Mesenchymal stem cell (in vitro differentiated cells and primary cell): Measurements from ENCODE around the gene KAT6B.

Experiments used
- DNase-seq: peaks from one replicate; pipeline ENCODE4 v3.0.0-alpha.2; 2013
- H2AFZ ChIP-seq: one replicate; pipeline ENCODE4 v1.6.1; 2013; ENCODE audit warnings: low read depth, mild to moderate bottlenecking, control low read depth, inconsistent platforms, low read length, moderate library complexity
- H2AK5ac ChIP-seq: 2 replicates; pipeline ENCODE4 v1.6.1; 2013; ENCODE audit warnings: low read length, moderate library complexity, mild to moderate bottlenecking, inconsistent platforms; ENCODE audit not compliant: severe bottlenecking
- H2BK120ac ChIP-seq: one replicate; pipeline ENCODE4 v1.6.1; 2013; ENCODE audit warnings: low read depth, mild to moderate bottlenecking, inconsistent platforms, low read length, moderate library complexity
- H2BK12ac ChIP-seq, 2 experiments: one replicate each; pipeline ENCODE4 v1.6.1; 2013; ENCODE audit warnings: inconsistent platforms in 2 of 2, low read length in 2 of 2, mild to moderate bottlenecking in 2 of 2, moderate library complexity in 2 of 2, control low read depth in 1 of 2
- H2BK15ac ChIP-seq: one replicate; pipeline ENCODE4 v1.6.1; 2013; ENCODE audit warnings: mild to moderate bottlenecking, low read depth, inconsistent platforms; ENCODE audit not compliant: poor library complexity, severe bottlenecking
- H2BK5ac ChIP-seq: 2 replicates; pipeline ENCODE4 v1.6.1; 2013; ENCODE audit warnings: low read depth, mild to moderate bottlenecking, low read length, control low read depth, inconsistent platforms; ENCODE audit not compliant: poor library complexity, severe bottlenecking
- H3K14ac ChIP-seq, 2 experiments: one replicate each; pipeline ENCODE4 v1.6.1; 2013; ENCODE audit warnings: inconsistent platforms in 2 of 2, low read length in 2 of 2, control low read depth in 1 of 2, mild to moderate bottlenecking in 1 of 2, moderate library complexity in 1 of 2
- H3K18ac ChIP-seq, 2 experiments: one replicate each; pipeline ENCODE4 v1.6.1; 2013; ENCODE audit warnings: inconsistent platforms in 2 of 2, low read length in 2 of 2, control low read depth in 1 of 2, low read depth in 1 of 2, mild to moderate bottlenecking in 1 of 2
- H3K23ac ChIP-seq, 2 experiments: one replicate each; pipeline ENCODE4 v1.6.1; 2013; ENCODE audit warnings: inconsistent platforms in 2 of 2, low read length in 2 of 2, mild to moderate bottlenecking in 2 of 2, moderate library complexity in 2 of 2, control low read depth in 1 of 2
- H3K27ac ChIP-seq: 2 replicates; pipeline ENCODE4 v1.5.1; 2013; ENCODE audit warnings: mild to moderate bottlenecking, moderate library complexity, low read length, control low read depth, inconsistent platforms; ENCODE audit not compliant: poor library complexity, severe bottlenecking
- H3K27me3 ChIP-seq, 2 experiments: 2 replicates each; pipeline versions ENCODE4 v1.6.1 to v1.7.0; 2013; ENCODE audit warnings: low read length in 2 of 2, mild to moderate bottlenecking in 2 of 2, moderate library complexity in 2 of 2, control low read depth in 1 of 2, inconsistent platforms in 1 of 2; ENCODE audit not compliant: control insufficient read depth in 1 of 2, insufficient read depth in 1 of 2
- H3K36me3 ChIP-seq, 2 experiments: 2 replicates each; pipeline versions ENCODE4 v1.6.1 to v1.7.0; 2013; ENCODE audit warnings: low read length in 2 of 2, control low read depth in 1 of 2, inconsistent platforms in 1 of 2, low read depth in 1 of 2, mild to moderate bottlenecking in 1 of 2; ENCODE audit not compliant: insufficient read depth in 2 of 2, control insufficient read depth in 1 of 2
- H3K4ac ChIP-seq, 2 experiments: one replicate each; pipeline ENCODE4 v1.6.1; 2013; ENCODE audit warnings: inconsistent platforms in 2 of 2, low read length in 2 of 2, mild to moderate bottlenecking in 2 of 2, moderate library complexity in 2 of 2, control low read depth in 1 of 2, low read depth in 1 of 2
- H3K4me1 ChIP-seq: 2 replicates; pipeline ENCODE4 v1.6.1; 2013; ENCODE audit warnings: low read depth, low read length, control low read depth; ENCODE audit not compliant: control insufficient read depth, insufficient read depth
- H3K4me2 ChIP-seq: 2 replicates; pipeline ENCODE4 v1.6.1; 2013; ENCODE audit warnings: low read length, mild to moderate bottlenecking, inconsistent platforms; ENCODE audit not compliant: poor library complexity, severe bottlenecking
- H3K4me3 ChIP-seq, 2 experiments: 2 replicates each; pipeline versions ENCODE4 v1.5.1 to v1.7.0; 2013; ENCODE audit warnings: low read length in 2 of 2, mild to moderate bottlenecking in 2 of 2, control low read depth in 1 of 2, low read depth in 1 of 2; ENCODE audit not compliant: insufficient read depth in 1 of 2
- H3K79me1 ChIP-seq: replicated peaks from 2 replicates; pipeline ENCODE4 v1.6.1; 2013; ENCODE audit warnings: mild to moderate bottlenecking, control low read depth, low read length, inconsistent platforms; ENCODE audit not compliant: poor library complexity, severe bottlenecking
- H3K9ac ChIP-seq: 2 replicates; pipeline ENCODE4 v1.7.0; 2013; ENCODE audit warnings: mild to moderate bottlenecking, low read length, moderate library complexity
- H3K9me3 ChIP-seq: 2 replicates; pipeline ENCODE4 v1.7.0; 2013; ENCODE audit warnings: mild to moderate bottlenecking, low read length; ENCODE audit not compliant: control insufficient read depth
- H4K8ac ChIP-seq: one replicate; pipeline ENCODE4 v1.6.1; 2013; ENCODE audit warnings: inconsistent platforms, mild to moderate bottlenecking, low read length, moderate library complexity
- H4K91ac ChIP-seq: one replicate; pipeline ENCODE4 v1.6.1; 2013; ENCODE audit warnings: mild to moderate bottlenecking, low read length, inconsistent platforms
- WGBS: methylation state at CpG from one replicate; pipeline ENCODE4 v1.1.7; 2013; ENCODE audit warnings: mixed read lengths; 5-methylcytosine and 5-hydroxymethylcytosine counted together

The KAT6B gene

DNA sequence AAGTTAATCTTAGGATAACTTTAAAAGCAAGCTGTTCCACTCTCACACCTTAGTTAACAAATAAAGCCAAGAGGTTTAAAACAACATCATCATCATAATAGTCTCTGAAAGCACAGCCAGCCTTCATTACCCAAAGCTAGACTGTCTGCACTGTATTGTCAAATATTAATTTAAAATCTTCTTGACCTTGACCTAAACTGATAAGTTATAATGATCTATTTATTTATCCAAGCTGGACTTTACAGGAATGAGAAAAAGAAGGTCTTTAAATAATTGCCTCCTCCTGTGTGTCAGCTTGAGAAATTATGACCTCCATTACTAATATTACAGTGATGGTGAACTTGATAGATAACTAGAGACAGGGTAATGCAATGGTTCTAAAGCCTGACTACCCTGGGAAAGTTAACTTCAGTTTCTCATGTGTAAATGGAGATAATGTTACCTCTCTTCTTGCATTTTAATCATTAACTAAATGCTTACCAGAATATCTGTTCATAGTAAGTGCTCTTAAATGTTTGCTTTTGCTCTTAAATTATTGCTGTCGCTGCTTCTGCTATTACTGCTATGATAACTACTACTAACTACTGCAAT, 111.0 kb downstream of the KAT6B start:
- Histone ChIP-seq H4K8ac (no peak overlapping the region), H4K91ac (no peak overlapping the region), H3K23ac (no peak overlapping the region), H3K4ac (no peak overlapping the region), H2BK120ac (no peak overlapping the region), H2AFZ (no peak overlapping the region), H2BK15ac (no peak overlapping the region), H3K18ac (no peak overlapping the region), H3K4me1 (peaks cover 4% of the 10 kb centered on the region), H3K4me3 (no peak overlapping the region), H3K36me3 (no peaks in the 10 kb centered on the region), H3K9ac (no peak overlapping the region), H2AK5ac (no peak overlapping the region), H3K27ac (peak overlapping the region; percentile 35), H2BK5ac (no peak overlapping the region), H3K14ac (no peak overlapping the region), H3K27me3 (no peaks in the 10 kb centered on the region), H3K79me1 (peaks cover 24% of the 10 kb centered on the region), H3K4me2 (peak overlapping the region; percentile 16), H2BK12ac (no peak overlapping the region), H3K9me3 (no peaks in the 10 kb centered on the region)
- no peak for DNase-seq
- 93% methylated on average over 1 of the region's 1 CpG for WGBS

DNA sequence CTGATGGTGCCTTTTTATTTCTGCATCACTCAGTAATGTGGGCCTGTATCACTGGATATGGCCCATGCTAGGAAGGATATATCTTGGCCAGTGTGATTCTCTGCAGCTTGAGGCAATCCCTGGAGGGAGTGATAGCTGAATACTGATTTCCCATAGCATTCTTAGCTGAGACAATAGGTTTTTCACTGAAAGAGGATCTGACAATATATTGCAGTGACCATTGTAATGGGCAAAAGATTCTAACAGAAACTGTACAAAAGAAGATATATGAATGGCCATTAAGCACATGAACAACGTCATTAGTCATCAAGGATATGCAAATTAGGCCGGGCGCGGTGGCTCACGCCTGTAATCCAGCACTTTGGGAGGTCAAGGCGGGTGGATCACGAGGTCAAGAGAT, 117.8 kb downstream of the KAT6B start:
- WGBS, result 91% methylated on average over 6 of the region's 7 CpGs
- no peak overlapping the region for H2BK120ac ChIP-seq

DNA sequence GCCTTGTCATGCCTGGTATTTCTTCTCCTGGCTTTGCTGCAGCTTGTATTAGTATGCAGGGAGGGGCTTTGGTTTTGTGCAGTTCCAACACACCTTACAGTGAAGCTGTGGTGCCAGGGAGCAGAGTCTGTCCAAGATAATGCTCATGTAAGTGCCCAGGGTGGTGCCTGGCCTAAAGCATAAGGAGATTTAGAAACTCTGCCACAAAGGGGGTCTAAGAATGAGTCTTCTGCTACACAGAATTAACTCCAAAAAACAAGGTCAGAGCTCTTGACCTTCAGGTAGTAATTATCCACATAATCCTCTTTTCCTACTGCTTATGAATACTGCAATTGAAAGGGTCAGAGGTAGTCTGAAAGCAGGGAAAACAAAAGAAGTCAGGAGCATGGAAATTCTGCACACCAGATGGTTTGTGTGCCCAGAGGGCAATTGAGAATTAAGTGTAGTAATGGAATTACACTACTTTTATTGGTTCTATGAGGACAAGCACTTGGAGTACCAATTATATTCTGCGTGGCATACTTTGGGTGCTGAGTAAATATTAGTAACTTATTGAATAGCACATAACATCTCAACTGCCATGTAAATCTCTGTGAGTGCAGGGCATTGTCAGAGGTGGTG, 121.5 kb downstream of the KAT6B start:
- H3K9ac ChIP-seq, result no peak overlapping the region
- H2AK5ac ChIP-seq, result no peak overlapping the region
- no peaks in the 10 kb centered on the region for H3K4me1 ChIP-seq
- H3K36me3 ChIP-seq, result no peaks in the 10 kb centered on the region
- no peak overlapping the region for H2BK120ac ChIP-seq
- H2AFZ ChIP-seq, result no peak overlapping the region
- no peak overlapping the region for H3K18ac ChIP-seq
- no peak for DNase-seq
- H4K91ac ChIP-seq, result no peak overlapping the region
- H3K23ac ChIP-seq, result no peak overlapping the region
- no peak overlapping the region for H3K4ac ChIP-seq
- H2BK5ac ChIP-seq, result no peak overlapping the region
- H2BK15ac ChIP-seq, result no peak overlapping the region
- H3K27ac ChIP-seq, result no peak overlapping the region
- H2BK12ac ChIP-seq, result no peak overlapping the region
- H3K27me3 ChIP-seq, result no peaks in the 10 kb centered on the region
- H3K4me3 ChIP-seq, result no peak overlapping the region
- peaks cover 17% of the 10 kb centered on the region for H3K79me1 ChIP-seq
- H3K4me2 ChIP-seq, result no peak overlapping the region
- H3K14ac ChIP-seq, result no peak overlapping the region
- no peak overlapping the region for H4K8ac ChIP-seq
- H3K9me3 ChIP-seq, result no peaks in the 10 kb centered on the region
- no CpG with 5 or more reads among the region's 1 CpG for WGBS

More for the DNA sequence above, 117.8 kb downstream of the KAT6B start:
- no peaks in the 10 kb centered on the region for H3K27me3 ChIP-seq
- no peak overlapping the region for H3K4me3 ChIP-seq
- no peaks in the 10 kb centered on the region for H3K36me3 ChIP-seq
- H3K27ac ChIP-seq, result no peak overlapping the region
- no peak overlapping the region for H3K23ac ChIP-seq
- H3K9ac ChIP-seq, result no peak overlapping the region
- no peak overlapping the region for H3K18ac ChIP-seq
- H3K4me1 ChIP-seq, result peaks cover 2% of the 10 kb centered on the region
- H3K4ac ChIP-seq, result no peak overlapping the region
- no peaks in the 10 kb centered on the region for H3K9me3 ChIP-seq
- no peak overlapping the region for H2AK5ac ChIP-seq
- no peak overlapping the region for H3K14ac ChIP-seq
- H2BK12ac ChIP-seq, result no peak overlapping the region
- no peak overlapping the region for H2BK5ac ChIP-seq
- no peak for DNase-seq
- no peak overlapping the region for H2BK15ac ChIP-seq
- no peak overlapping the region for H3K4me2 ChIP-seq
- H4K8ac ChIP-seq, result no peak overlapping the region
- H2AFZ ChIP-seq, result no peak overlapping the region
- peaks cover 15% of the 10 kb centered on the region for H3K79me1 ChIP-seq
- no peak overlapping the region for H4K91ac ChIP-seq

DNA sequence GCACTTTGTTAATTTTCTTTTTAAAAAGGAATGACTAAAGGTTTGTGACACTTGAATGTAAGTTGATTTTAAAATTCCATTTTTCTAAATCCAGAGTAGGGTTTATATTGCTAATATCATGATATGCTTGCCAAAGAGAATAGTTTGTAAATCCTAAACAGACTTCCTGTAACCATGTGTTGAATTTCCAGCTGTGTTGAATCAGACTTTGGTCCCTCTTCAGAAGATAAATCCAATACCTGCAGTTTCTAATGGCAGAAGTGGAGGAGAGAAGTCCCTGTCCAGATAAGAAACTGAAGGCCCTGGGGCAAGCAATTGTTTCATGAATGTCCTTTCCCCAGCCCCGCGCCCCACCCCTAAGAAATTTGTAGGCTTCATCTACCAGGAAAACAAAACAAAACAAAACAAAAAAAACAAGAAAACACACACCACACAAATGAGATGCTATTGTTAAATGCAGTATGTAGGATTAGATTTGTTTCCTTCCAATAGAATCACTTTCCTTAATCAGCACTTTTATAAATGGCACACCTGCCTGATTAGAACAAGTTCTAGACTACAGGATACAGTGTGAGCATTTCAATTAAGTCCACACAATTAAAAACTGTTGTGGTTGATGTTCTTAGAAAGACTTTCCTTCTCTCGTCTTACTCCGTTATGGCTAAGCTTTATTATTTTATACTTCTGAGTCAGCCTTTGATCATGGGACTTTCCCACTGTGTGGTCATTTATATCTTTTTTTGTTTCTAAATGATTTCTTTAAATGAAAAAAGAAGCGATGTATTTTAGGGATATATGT, 122.8 kb downstream of the KAT6B start:
- Histone ChIP-seq H3K4me1 (no peaks in the 10 kb centered on the region), H3K23ac (no peak overlapping the region), H2AK5ac (no peak overlapping the region), H3K9ac (peak overlapping the region; percentile 50), H3K9me3 (no peaks in the 10 kb centered on the region), H3K4me3 (peak overlapping the region in 1 of 2 experiments; percentile 54), H3K14ac (no peak overlapping the region), H2BK120ac (no peak overlapping the region), H3K4ac (no peak overlapping the region), H3K18ac (no peak overlapping the region), H3K4me2 (no peak overlapping the region), H2AFZ (no peak overlapping the region), H4K8ac (no peak overlapping the region), H2BK12ac (no peak overlapping the region), H4K91ac (no peak overlapping the region), H3K27ac (no peak overlapping the region), H2BK15ac (no peak overlapping the region), H3K79me1 (peaks cover 16% of the 10 kb centered on the region), H3K36me3 (no peaks in the 10 kb centered on the region), H2BK5ac (no peak overlapping the region), H3K27me3 (no peaks in the 10 kb centered on the region)
- WGBS, result 100% methylated on average over 1 of the region's 5 CpGs
- no peak for DNase-seq
